Loucy (cell line): ENCODE data around the gene MINDY2.
"Not testable (repeated sequence)": the region's sequence is repeated elsewhere in the genome, so short reads cannot be mapped to it uniquely, and the experiment has no call there.

Experiments
- H2AFZ ChIP-seq: fragments of 200-600 bp; sonication (generic); 2 replicates; pipeline ENCODE4 v1.6.0; 2016; ENCODE audit warnings: antibody characterized with exemption, mild to moderate bottlenecking, low read length, moderate library complexity
- H3F3A ChIP-seq: fragments of 200-600 bp; 2 replicates; pipeline ENCODE4 v1.6.0; 2016; ENCODE audit warnings: antibody characterized with exemption, low read depth, mild to moderate bottlenecking
- H3K27me3 ChIP-seq: fragments of 200-600 bp; sonication (generic); 2 replicates; pipeline ENCODE4 v1.6.1; 2014; ENCODE audit warnings: low read length, mild to moderate bottlenecking; ENCODE audit not compliant: insufficient read depth, poor library complexity, severe bottlenecking
- H3K36me3 ChIP-seq: fragments of 200-600 bp; sonication (generic); 2 replicates; pipeline ENCODE4 v1.6.1; 2016; ENCODE audit warnings: low read length; ENCODE audit not compliant: insufficient read depth
- H3K4me1 ChIP-seq: fragments of 200-600 bp; sonication (generic); 2 replicates; pipeline ENCODE4 v1.5.1; 2014; ENCODE audit warnings: low read length, mild to moderate bottlenecking; ENCODE audit not compliant: insufficient read depth, poor library complexity, severe bottlenecking
- H3K4me2 ChIP-seq: fragments of 200-600 bp; sonication (generic); 2 replicates; pipeline ENCODE4 v1.6.0; 2014; ENCODE audit warnings: antibody characterized with exemption, low read length, low read depth, mild to moderate bottlenecking; ENCODE audit not compliant: poor library complexity, severe bottlenecking
- H3K4me3 ChIP-seq: fragments of 200-600 bp; sonication (generic); 2 replicates; pipeline ENCODE4 v1.5.1; 2014; ENCODE audit warnings: low read length, mild to moderate bottlenecking, mixed read lengths; ENCODE audit not compliant: poor library complexity, severe bottlenecking
- H3K79me2 ChIP-seq: fragments of 200-600 bp; sonication (generic); 2 replicates; pipeline ENCODE4 v1.6.1; 2014; ENCODE audit warnings: low read length; ENCODE audit not compliant: insufficient read depth
- H3K9ac ChIP-seq: fragments of 200-600 bp; sonication (generic); 2 replicates; pipeline ENCODE4 v1.6.0; 2014; ENCODE audit warnings: mild to moderate bottlenecking, low read depth, low read length, moderate library complexity; ENCODE audit not compliant: poor library complexity, severe bottlenecking
- H3K9me2 ChIP-seq: fragments of 200-600 bp; sonication (generic); replicated peaks from 2 replicates; pipeline ENCODE4 v1.6.1; 2016; ENCODE audit warnings: low read depth, low read length, mixed read lengths
- H3K9me3 ChIP-seq: fragments of 200-600 bp; sonication (generic); 2 replicates; pipeline ENCODE4 v1.6.1; 2014; ENCODE audit warnings: mild to moderate bottlenecking, antibody characterized with exemption, low read length, low read depth; ENCODE audit not compliant: insufficient read depth
- H4K20me1 ChIP-seq: fragments of 200-600 bp; sonication (generic); 2 replicates; pipeline ENCODE4 v1.6.0; 2014; ENCODE audit warnings: antibody characterized with exemption, low read length, mild to moderate bottlenecking; ENCODE audit not compliant: insufficient read depth, poor library complexity, severe bottlenecking
- EZH2phosphoT487 ChIP-seq: fragments of 200-600 bp; IDR thresholded peaks from 2 replicates; pipeline ENCODE4 v1.6.1; 2018; ENCODE audit warnings: antibody characterized with exemption, mild to moderate bottlenecking, moderate library complexity, borderline replicate concordance
- TF ChIP-seq, protein P1 (sequence below): fragments of 200-600 bp; sonication (generic); conservative IDR thresholded peaks from 2 replicates; pipeline ENCODE4 v1.5.1; 2014; ENCODE audit warnings: mild to moderate bottlenecking, antibody characterized with exemption, low read length

Gene MINDY2

DNA sequence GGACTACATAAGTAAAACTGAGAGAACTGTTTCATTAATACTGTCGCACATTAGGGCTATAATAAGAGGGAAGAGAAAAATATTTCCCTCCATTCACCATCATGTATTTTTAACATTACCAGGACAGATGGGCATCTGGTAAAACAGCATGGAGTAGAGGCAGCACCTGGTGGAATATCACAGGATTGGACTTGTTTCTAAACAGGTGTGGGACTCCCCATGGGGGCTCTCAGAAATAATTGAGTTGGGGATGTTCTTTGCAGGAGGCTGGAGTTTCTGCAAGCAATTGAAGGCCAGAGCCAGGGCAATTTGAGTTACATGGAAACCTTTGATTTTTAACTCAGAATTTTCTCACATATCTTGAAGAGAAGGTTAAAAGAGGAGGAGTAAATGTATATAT, 8.4 kb upstream of the MINDY2 start:
- H3K4me1 ChIP-seq = peaks cover 6% of the 10 kb centered on the region
- H3K9me3 ChIP-seq = 0 out of 2 replicates have a peak, but pooled peaks cover 4% of the 10 kb centered on the region
- no peaks in the 10 kb centered on the region for H3F3A ChIP-seq
- peak overlapping the region; percentile 24; the same call in 1 of the 2 replicates for H2AFZ ChIP-seq
- H3K9me2 ChIP-seq = no peaks in the 10 kb centered on the region
- H3K36me3 ChIP-seq = no peaks in the 10 kb centered on the region
- H3K27me3 ChIP-seq = peaks cover 3% of the 10 kb centered on the region
- no peaks in the 10 kb centered on the region for H4K20me1 ChIP-seq
- no peak overlapping the region for H3K4me2 ChIP-seq
- H3K79me2 ChIP-seq = no peaks in the 10 kb centered on the region
- no peak overlapping the region for H3K4me3 ChIP-seq
- H3K9ac ChIP-seq = no peak overlapping the region
- no peak for TF ChIP-seq EZH2phosphoT487
- TF ChIP-seq, protein P1, sequence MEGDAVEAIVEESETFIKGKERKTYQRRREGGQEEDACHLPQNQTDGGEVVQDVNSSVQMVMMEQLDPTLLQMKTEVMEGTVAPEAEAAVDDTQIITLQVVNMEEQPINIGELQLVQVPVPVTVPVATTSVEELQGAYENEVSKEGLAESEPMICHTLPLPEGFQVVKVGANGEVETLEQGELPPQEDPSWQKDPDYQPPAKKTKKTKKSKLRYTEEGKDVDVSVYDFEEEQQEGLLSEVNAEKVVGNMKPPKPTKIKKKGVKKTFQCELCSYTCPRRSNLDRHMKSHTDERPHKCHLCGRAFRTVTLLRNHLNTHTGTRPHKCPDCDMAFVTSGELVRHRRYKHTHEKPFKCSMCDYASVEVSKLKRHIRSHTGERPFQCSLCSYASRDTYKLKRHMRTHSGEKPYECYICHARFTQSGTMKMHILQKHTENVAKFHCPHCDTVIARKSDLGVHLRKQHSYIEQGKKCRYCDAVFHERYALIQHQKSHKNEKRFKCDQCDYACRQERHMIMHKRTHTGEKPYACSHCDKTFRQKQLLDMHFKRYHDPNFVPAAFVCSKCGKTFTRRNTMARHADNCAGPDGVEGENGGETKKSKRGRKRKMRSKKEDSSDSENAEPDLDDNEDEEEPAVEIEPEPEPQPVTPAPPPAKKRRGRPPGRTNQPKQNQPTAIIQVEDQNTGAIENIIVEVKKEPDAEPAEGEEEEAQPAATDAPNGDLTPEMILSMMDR = no peak

DNA sequence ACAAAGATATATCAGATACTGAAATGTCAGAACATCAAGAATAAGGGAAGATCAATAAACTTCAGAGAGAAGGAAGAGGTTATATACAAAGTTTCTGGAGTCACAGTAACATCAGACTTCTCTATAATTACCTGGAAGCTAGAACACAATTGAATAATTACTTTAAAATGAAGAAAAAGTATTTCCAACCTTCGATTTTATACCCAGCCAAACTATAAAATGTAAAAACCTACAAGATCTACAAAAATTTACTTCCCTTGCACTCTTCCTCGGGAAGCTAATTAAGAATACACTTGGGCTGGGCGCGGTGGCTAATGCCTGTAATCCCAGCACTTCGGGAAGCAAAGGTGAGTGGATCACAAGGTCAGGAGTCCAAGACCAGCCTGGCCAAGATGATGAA, 6.6 kb upstream of the MINDY2 start:
- Histone ChIP-seq H4K20me1 (no peaks in the 10 kb centered on the region), H3K4me2 (no peak overlapping the region), H2AFZ (no peak overlapping the region), H3K4me1 (peaks cover 6% of the 10 kb centered on the region), H3K4me3 (no peak overlapping the region), H3K36me3 (no peaks in the 10 kb centered on the region), H3K9me2 (no peaks in the 10 kb centered on the region), H3K27me3 (peaks cover 3% of the 10 kb centered on the region), H3F3A (no peaks in the 10 kb centered on the region), H3K9me3 (0 out of 2 replicates have a peak, but pooled peaks cover 4% of the 10 kb centered on the region), H3K9ac (no peak overlapping the region), H3K79me2 (no peaks in the 10 kb centered on the region)
- TF ChIP-seq EZH2phosphoT487 = no peak
- TF ChIP-seq, protein P1 = no peak

DNA sequence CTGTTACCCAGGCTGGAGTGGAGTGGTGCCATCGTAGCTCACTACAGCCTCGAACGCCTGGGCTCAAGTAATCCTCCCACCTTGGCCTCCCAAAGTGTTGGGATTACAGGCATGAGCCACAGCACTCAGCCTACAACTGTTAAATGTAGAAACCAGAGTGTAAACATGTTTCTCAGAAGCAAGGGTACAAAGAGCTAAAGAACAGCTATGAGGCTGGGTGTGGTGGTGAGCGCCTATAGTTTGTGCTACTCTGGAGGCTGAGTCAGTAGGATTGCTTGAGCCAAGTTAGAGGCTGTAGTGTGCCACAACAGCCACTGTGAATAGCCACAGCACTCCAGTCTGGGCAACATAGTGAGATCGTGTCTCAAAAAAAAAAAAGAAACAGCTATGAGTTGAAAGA, 4.8 kb upstream of the MINDY2 start:
- H3F3A ChIP-seq = 0 out of 2 replicates have a peak, but pooled peaks cover 3% of the 10 kb centered on the region
- H2AFZ ChIP-seq = no peak overlapping the region
- no peak overlapping the region for H3K9ac ChIP-seq
- no peak overlapping the region for H3K4me3 ChIP-seq
- no peaks in the 10 kb centered on the region for H3K9me2 ChIP-seq
- no peaks in the 10 kb centered on the region for H4K20me1 ChIP-seq
- TF ChIP-seq EZH2phosphoT487 = no peak
- TF ChIP-seq, protein P1 = no peak
- H3K36me3 ChIP-seq = no peaks in the 10 kb centered on the region
- no peak overlapping the region for H3K4me2 ChIP-seq
- no peaks in the 10 kb centered on the region for H3K79me2 ChIP-seq
- H3K27me3 ChIP-seq = peaks cover 3% of the 10 kb centered on the region
- 0 out of 2 replicates have a peak, but pooled peaks cover 4% of the 10 kb centered on the region for H3K9me3 ChIP-seq
- peaks cover 9% of the 10 kb centered on the region for H3K4me1 ChIP-seq

DNA sequence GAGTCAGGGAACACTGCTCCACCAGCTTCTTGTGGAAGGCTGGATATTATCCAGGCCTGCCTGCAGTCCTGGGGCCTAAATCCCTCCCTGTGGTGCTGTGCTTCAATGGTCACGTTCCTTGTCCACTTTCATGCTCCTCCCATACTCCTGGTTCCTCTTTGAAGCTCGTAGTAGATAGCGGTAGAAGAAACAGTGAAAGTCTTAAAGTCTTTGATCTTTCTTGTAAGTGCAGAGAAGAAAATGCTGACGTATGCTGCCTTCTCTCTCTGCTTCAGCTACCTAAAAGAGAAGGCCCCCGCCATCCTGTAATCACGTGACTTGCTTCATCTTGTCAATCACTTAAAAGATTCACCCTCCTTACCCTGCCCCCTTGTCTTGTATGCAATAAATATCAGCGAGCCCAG, 2.5 kb upstream of the MINDY2 start:
- H2AFZ ChIP-seq, H3K9me3 ChIP-seq, H3K4me2 ChIP-seq, H4K20me1 ChIP-seq, H3K36me3 ChIP-seq, H3F3A ChIP-seq, H3K9ac ChIP-seq, H3K27me3 ChIP-seq, H3K9me2 ChIP-seq, H3K4me3 ChIP-seq: not testable (repeated sequence)
- H3K4me1 ChIP-seq = peaks cover 27% of the 10 kb centered on the region
- H3K79me2 ChIP-seq = peaks cover 23% of the 10 kb centered on the region
